Cardiac atrium fibroblast (primary cell): ENCODE measurements around the gene RPUSD1. TPM values are rescaled to one million over a fixed set of nuclear protein-coding genes. Genes with fewer than 3 reads are reported as not detected.

ENCODE experiments used
- total RNA-seq: library from RNA; depleted of rRNA; stranded (reverse); fragments of >200 nt; gene quantifications from 2 replicates; pipeline ENCODE4 v1.2.3, GENCODE V29; 2015

The RPUSD1 gene, protein sequence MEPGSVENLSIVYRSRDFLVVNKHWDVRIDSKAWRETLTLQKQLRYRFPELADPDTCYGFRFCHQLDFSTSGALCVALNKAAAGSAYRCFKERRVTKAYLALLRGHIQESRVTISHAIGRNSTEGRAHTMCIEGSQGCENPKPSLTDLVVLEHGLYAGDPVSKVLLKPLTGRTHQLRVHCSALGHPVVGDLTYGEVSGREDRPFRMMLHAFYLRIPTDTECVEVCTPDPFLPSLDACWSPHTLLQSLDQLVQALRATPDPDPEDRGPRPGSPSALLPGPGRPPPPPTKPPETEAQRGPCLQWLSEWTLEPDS
- total RNA-seq, result 20.0 and 33.5 TPM in 2 replicates

DNA sequence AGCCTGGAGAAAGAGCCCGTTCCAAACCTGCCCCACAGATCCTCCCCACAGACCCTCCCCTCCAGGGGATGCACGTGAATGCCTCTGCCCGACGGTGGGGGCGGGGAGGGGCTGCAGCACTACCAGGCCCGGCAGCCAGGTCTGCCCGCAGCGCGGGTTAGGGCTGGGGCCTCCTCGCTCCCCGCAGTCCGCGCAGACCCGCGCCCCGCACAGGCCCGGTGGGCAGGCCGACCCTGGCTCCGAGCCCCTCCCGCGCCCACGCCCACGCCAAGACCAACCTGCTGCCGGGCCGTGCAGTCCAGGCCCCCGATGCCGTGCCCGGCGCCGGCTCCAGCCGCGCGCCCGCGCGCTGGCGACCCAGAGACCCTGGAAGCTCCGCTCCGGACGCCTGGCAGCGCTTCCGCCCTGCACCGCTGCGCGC lies at the start of gene RPUSD1:
Gene RPUSD1, minus strand, starts transcription at position 404 of the 421 bp plus-strand sequence. CDS start 644 bp downstream, outside the sequence.

DNA sequence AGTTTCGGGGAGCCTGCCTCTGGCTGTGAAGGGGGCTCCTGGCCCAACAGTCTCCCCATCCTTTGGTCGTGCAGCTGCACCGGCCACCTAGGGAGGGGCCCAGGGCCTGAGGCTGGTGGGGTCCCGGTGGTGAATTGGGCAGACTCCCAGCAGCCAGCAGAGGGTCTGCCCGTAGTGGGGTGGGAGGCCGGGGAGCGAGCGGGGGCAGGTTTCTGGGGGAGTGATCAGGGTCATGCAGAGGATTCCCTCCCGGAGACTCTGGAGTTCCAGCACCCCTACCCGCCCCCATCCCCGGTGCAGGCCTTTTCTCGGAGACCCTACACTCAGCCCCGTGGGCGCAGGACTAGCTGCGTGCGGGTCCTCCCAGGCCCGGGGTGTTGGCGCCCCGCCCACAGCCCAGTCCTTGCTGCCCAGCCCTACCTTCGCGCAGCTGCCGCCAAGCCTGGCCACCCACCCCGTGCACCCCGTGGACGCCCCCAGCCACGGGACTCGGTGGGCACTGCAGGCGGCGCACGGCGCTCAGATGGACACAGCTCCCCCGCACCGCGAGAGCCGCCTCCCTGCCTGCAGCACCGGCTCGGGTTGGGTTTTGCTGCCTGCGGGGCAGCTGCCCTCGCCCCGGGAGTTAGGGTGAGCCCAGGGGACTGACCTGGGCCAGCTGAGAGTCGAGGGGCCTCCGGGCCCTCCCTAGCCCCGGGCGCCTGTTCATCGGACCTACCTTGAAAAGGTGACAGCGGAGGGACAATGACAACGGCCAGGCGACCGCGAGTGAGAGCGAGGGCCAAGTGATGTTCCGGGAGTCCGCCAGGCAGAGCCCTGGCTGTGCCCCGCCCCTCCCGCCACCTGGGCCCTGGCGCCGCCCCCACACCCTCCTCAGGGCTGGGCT lies 12.0 kb upstream of the RPUSD1 start, which contains the start of gene GNG13:
Gene GNG13, minus strand, starts transcription at position 787 of the 886 bp plus-strand sequence. CDS start 1,657 bp downstream, outside the sequence.

DNA sequence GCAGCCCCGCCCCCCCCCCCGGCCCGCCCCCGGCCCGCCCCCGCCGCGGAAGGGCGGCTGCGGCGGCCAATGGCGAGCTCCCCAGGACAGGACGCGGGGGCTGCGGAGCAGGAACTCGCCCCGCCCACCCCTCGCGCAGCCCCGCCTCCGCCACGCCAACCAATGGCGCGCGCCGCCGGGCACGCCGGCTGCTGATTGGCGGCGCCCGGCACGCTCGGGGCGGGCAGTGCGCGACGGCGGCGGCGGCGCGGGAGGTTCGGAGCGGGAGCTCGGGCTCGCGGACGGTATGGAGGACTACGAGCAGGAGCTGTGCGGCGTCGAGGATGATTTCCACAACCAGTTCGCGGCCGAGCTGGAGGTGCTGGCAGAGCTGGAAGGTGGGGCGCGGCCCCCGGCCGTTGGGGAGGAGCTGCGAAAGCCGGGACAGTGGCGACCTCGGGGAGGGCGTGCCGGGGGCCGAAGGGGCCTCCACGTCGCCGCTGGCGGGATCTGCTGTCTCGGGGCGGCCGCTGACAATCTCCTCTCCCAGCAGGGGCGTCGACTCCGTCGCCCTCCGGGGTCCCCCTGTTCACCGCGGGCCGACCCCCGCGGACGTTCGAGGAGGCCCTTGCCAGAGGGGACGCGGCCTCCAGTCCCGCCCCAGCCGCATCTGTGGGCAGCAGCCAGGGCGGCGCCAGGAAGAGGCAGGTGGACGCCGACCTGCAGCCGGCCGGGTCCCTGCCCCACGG lies 382 bp upstream of the RPUSD1 start, which contains the start of gene CHTF18:
Gene CHTF18, plus strand, starts transcription at position 222 of the 728 bp plus-strand sequence. Its CDS starts 65 bp downstream, at position 287.

DNA sequence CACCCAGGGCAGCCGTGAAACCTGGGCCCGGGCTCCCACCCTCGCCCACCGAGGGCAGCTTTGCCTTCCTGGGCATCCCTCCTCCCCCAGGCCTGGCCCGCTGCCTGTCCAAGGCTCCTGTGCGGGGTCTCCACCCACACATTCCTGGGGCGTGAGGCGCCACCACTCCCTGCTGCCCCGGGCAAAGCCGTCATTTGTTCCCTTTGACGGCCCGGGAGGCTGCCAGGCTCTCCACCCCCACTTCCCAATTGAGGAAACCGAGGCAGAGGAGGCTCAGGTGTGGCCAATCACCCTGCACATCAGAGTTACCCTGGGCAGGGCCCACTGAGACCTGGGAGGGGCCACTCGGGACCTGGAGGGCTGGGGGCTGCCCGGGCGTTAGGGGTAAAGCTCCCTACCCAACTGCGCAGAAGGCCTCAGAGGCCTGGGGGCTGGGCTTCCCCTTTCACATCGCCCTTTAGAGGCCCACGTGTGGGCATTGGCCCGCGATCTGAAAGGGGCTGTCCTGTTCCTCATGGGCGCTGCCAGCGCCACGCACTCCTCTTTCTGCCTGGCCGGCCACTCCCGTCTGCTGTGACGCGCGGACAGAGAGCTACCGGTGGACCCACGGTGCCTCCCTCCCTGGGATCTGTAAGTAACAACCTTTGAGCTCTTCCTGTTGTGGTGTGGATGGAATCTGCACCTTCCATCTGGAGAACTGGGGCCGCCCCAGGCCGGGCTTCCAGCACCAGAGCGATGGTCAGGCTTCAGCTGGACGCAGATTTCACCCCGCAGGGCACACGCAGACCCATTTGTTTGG lies 27.4 kb downstream of the RPUSD1 start, which contains the start of gene MSLN:
Gene MSLN, plus strand, starts transcription at position 190 of the 799 bp plus-strand sequence. CDS start 1,947 bp downstream, outside the sequence.

DNA sequence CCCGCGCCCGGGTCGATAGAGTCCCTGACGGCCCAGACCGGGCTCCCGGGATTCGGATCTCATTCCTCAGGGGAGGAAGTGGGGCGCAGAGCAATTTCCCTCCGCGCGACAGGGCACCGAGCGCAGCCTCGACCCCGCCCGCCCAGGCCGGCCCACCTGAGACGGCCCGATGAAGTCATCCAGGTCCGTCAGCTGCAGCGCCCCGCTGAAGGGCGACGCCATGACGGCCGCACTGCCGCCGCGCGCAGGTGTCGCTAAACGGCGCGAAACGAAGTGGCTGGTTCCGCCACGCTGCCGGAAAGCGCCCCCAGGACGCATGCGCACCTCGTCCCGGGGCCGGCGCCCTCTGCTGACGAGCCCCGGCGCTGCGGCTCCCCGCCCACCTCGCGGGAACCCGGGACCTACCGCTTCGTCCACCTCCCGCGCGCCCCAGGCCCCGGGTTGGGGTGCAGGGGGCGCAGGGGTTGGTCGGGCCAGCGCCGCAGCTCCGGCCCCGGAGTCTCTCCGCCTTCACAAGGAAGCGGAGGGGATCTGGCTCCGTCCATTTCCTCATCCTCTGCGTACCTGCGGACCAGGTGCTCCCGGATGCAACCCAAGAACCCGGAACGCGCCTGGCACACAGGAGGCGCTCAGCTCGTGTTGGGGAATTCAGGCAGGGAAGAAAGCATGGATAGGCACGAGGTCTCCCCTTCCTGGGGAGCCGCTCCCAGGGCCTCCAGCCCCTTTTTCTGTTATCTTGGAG lies 47.2 kb downstream of the RPUSD1 start, which contains the start of gene CIAO3:
Gene CIAO3, minus strand, starts transcription at position 234 of the 742 bp plus-strand sequence. Its CDS starts 12 bp downstream, at position 222.

Other genes with a start within 250 kb of the RPUSD1 start
- gene PRR35, start 228.0 kb downstream of the RPUSD1 start, total RNA-seq, result not detected in 2 replicates
- 2.2 and 6.5 TPM in 2 replicates for gene NHLRC4, start 221.4 kb downstream of the RPUSD1 start, total RNA-seq
- gene PIGQ, start 218.4 kb downstream of the RPUSD1 start, total RNA-seq, result 22.4 and 30.7 TPM in 2 replicates
- gene RAB40C, start 198.3 kb downstream of the RPUSD1 start, total RNA-seq, result 11.6 and 18.6 TPM in 2 replicates
- gene WFIKKN1, start 157.4 kb downstream of the RPUSD1 start, total RNA-seq, result under 0.01 TPM in 1 of 2 replicates, not detected in the other
- 119 and 170 TPM in 2 replicates for gene METTL26, start 152.1 kb downstream of the RPUSD1 start, total RNA-seq
- 28.2 and 41.8 TPM in 2 replicates for gene MCRIP2, start 146.6 kb downstream of the RPUSD1 start, total RNA-seq
- 9.2 and 12.6 TPM in 2 replicates for gene WDR90, start 139.0 kb downstream of the RPUSD1 start, total RNA-seq
- gene RHOT2, start 120.2 kb downstream of the RPUSD1 start, total RNA-seq, result 48.6 and 67.3 TPM in 2 replicates
- 2.9 TPM in 1 of 2 replicates, not detected in the other for gene RHBDL1, start 112.7 kb downstream of the RPUSD1 start, total RNA-seq
- gene STUB1, start 108.0 kb downstream of the RPUSD1 start, total RNA-seq, result 147 and 190 TPM in 2 replicates
- 43.3 and 83.1 TPM in 2 replicates for gene JMJD8, start 104.0 kb downstream of the RPUSD1 start, total RNA-seq
- gene WDR24, start 98.0 kb downstream of the RPUSD1 start, total RNA-seq, result 9.7 and 12.8 TPM in 2 replicates
- 1.9 and 2.9 TPM in 2 replicates for gene FBXL16, start 82.6 kb downstream of the RPUSD1 start, total RNA-seq
- 84.7 and 120 TPM in 2 replicates for gene METRN, start 73.3 kb downstream of the RPUSD1 start, total RNA-seq
- 13.4 and 19.0 TPM in 2 replicates for gene ANTKMT, start 67.2 kb downstream of the RPUSD1 start, total RNA-seq
- 1.6 and 4.5 TPM in 2 replicates for gene CCDC78, start 61.9 kb downstream of the RPUSD1 start, total RNA-seq
- gene HAGHL, start 61.3 kb downstream of the RPUSD1 start, total RNA-seq, result 4.0 and 25.1 TPM in 2 replicates
- gene CIAO3, start 47.4 kb downstream of the RPUSD1 start, total RNA-seq, result 16.8 and 31.4 TPM in 2 replicates
- not detected in 2 replicates for gene MSLN, start 27.6 kb downstream of the RPUSD1 start, total RNA-seq
- gene CHTF18, start 239 bp upstream of the RPUSD1 start, total RNA-seq, result 16.6 and 22.0 TPM in 2 replicates
- not detected in 2 replicates for gene GNG13, start 12.4 kb upstream of the RPUSD1 start, total RNA-seq
- 12.1 and 38.6 TPM in 2 replicates for gene LMF1, start 182.6 kb upstream of the RPUSD1 start, total RNA-seq
- gene SOX8, start 193.4 kb upstream of the RPUSD1 start, total RNA-seq, result 2.8 and 5.4 TPM in 2 replicates